HG03432 (cell line): ENCODE results near the gene ANKMY1.
"Not testable (repeated sequence)": the region's sequence is repeated elsewhere in the genome, so short reads cannot be mapped to it uniquely, and the experiment has no call there.

ENCODE experiments used
- ATAC-seq: cut with Tn5 transposase; IDR thresholded peaks from one replicate; pipeline ENCODE4 v1.9.1; 2021; ENCODE audit warnings: mild to moderate bottlenecking, moderate library complexity; ENCODE audit not compliant: unreplicated experiment

The ANKMY1 gene

GRCh38 chr2:240523451-240524281 is 34.1 kb downstream of the ANKMY1 start:
- no peak for ATAC-seq

GRCh38 chr2:240522406-240522805 is 35.4 kb downstream of the ANKMY1 start:
- no peak for ATAC-seq

- not testable (repeated sequence) for ATAC-seq
Observed at GRCh38 chr2:240521885-240522284, 35.9 kb downstream of the ANKMY1 start.

GRCh38 chr2:240520974-240521350 is 36.8 kb downstream of the ANKMY1 start:
- no peak for ATAC-seq

- no peak for ATAC-seq
Observed at GRCh38 chr2:240520130-240520973, 37.4 kb downstream of the ANKMY1 start.

GRCh38 chr2:240519396-240520129 is 38.2 kb downstream of the ANKMY1 start:
- ATAC-seq: no peak

- no peak for ATAC-seq
Observed at GRCh38 chr2:240518981-240519380, 38.8 kb downstream of the ANKMY1 start.

GRCh38 chr2:240517342-240517741 is 40.4 kb downstream of the ANKMY1 start:
- no peak for ATAC-seq

GRCh38 chr2:240514631-240515030 is 43.2 kb downstream of the ANKMY1 start:
- no peak for ATAC-seq

GRCh38 chr2:240513549-240514287 is 44.1 kb downstream of the ANKMY1 start:
- ATAC-seq: peak; percentile 96

GRCh38 chr2:240512666-240513535 is 44.9 kb downstream of the ANKMY1 start:
- ATAC-seq: no peak

- ATAC-seq: no peak
Observed at GRCh38 chr2:240512109-240512485, 45.7 kb downstream of the ANKMY1 start.

- ATAC-seq: no peak
Observed at GRCh38 chr2:240511351-240512108, 46.3 kb downstream of the ANKMY1 start.

GRCh38 chr2:240510513-240511210 is 47.1 kb downstream of the ANKMY1 start:
- ATAC-seq: no peak

GRCh38 chr2:240509667-240510512 is 47.9 kb downstream of the ANKMY1 start:
- ATAC-seq: no peak

GRCh38 chr2:240508832-240509545 is 48.8 kb downstream of the ANKMY1 start:
- no peak for ATAC-seq

- ATAC-seq: no peak
Observed at GRCh38 chr2:240507778-240508251, 50.0 kb downstream of the ANKMY1 start.
